H7 (cell line): ENCODE measurements around the gene RBP2. TPM values are rescaled to one million over a fixed set of nuclear protein-coding genes. Genes with fewer than 3 reads are reported as not detected.

ENCODE experiments used
- DNase-seq: peaks from one replicate; pipeline ENCODE4 v3.0.0; 2012
- H3K27me3 ChIP-seq: 2 replicates; pipeline ENCODE4 v1.6.0; 2011; ENCODE audit warnings: mild to moderate bottlenecking, low read length; ENCODE audit not compliant: control insufficient read depth, insufficient read depth
- H3K36me3 ChIP-seq: replicated peaks from 2 replicates; pipeline ENCODE4 v1.5.1; 2011; ENCODE audit warnings: low read length; ENCODE audit not compliant: control insufficient read depth, insufficient read depth
- H3K4me3 ChIP-seq: 2 replicates; pipeline ENCODE4 v1.5.1; 2011; ENCODE audit warnings: low read depth, mild to moderate bottlenecking, control low read depth, low read length, moderate library complexity; ENCODE audit not compliant: insufficient read depth
- total RNA-seq: library from RNA; depleted of rRNA; stranded (reverse); fragments of >200 nt; shearing (Covaris generic); gene quantifications from 2 replicates; pipeline ENCODE4 v1.2.3, GENCODE V29; 2014; rRNA removed

Gene RBP2
- total RNA-seq = not detected in 2 replicates

- Histone ChIP-seq H3K36me3 (no peaks in the 10 kb centered on the region), H3K4me3 (no peak within 1 kb of the TSS), H3K27me3 (no peaks in the 10 kb centered on the region)
- DNase-seq = no peak
Measured at GRCh38 chr3:139476348-139476747, at the start of gene RBP2. TSS of gene RBP2 (minus strand) at chr3:139476516. CDS start at chr3:139476459, 57 bp downstream.

- Histone ChIP-seq H3K4me3 (no peak overlapping the region), H3K27me3 (peaks cover 3% of the 10 kb centered on the region; the same call in 1 of the 2 replicates), H3K36me3 (no peaks in the 10 kb centered on the region; the same call in 1 of the 2 replicates)
- DNase-seq = no peak
Measured at GRCh38 chr3:139524841-139525636, 48.7 kb upstream of the RBP2 start.

DNA sequence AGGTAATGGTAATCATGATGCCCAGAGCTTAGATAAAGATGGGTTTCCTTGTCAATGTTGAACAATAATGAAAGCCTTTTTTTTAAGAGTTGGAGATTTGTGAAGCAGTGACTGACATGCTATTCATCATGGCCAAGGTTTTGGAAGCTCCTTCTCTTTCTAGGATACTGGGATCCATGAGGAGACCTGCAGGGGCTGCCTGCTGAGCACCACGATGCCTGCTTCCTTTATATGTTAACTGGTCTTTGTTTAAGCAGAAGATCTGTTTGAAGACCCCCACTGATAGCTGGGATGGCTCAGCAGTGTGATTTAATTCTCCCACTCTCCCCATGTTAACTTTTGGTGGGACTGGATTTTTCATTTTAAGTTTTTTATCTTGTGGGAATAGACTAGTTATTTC is 47.4 kb upstream of the RBP2 start:
- peaks cover 3% of the 10 kb centered on the region; the same call in 1 of the 2 replicates for H3K27me3 ChIP-seq
- H3K4me3 ChIP-seq = no peak overlapping the region
- peak; percentile 46 for DNase-seq
- H3K36me3 ChIP-seq = no peaks in the 10 kb centered on the region; the same call in 1 of the 2 replicates

DNA sequence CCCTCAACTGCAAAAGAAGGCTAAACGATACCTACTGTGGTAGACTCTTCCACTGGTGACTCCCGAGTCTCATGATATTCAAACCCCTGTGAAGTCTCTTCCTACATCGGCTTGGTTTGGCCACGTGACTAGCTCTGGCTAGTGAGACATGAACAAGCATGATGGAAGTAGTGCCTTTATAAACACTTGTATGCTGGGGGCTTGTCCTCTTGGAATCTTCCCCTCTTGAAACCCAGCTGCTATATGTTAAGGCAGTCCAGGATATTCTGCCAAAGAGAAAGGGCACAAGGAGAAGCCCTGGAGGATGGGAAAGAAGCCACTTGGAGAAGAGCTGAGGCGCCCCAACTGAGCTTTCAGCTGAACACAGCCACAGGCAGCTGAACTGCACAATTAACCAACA is 46.9 kb upstream of the RBP2 start:
- no peaks in the 10 kb centered on the region; the same call in 1 of the 2 replicates for H3K36me3 ChIP-seq
- peaks cover 3% of the 10 kb centered on the region; the same call in 1 of the 2 replicates for H3K27me3 ChIP-seq
- DNase-seq = no peak
- H3K4me3 ChIP-seq = no peak overlapping the region

- DNase-seq = peak; percentile 57
- Histone ChIP-seq H3K4me3 (no peak overlapping the region), H3K36me3 (no peaks in the 10 kb centered on the region; the same call in 1 of the 2 replicates), H3K27me3 (peaks cover 3% of the 10 kb centered on the region; the same call in 1 of the 2 replicates)
Measured at GRCh38 chr3:139522421-139522820, 46.1 kb upstream of the RBP2 start.

DNA sequence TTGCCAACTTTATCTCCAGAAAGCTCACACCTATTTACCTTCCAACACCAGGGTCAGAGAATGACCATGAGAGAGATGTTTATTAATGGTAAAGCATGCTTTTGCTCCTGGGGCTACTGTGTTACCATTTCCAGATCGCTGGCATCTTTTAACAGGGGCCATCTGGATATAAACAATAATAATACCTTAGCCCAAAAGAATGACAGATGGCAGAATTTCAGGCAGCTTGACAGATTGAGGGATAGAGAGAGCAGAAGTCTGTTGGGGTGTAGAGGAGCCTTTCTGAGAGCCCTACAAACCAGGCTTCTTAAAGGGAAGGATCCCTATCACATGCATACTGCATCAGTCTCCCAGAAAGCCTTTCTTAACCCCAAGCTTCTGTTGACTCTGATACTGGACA is 45.5 kb upstream of the RBP2 start:
- no peak for DNase-seq
- H3K4me3 ChIP-seq = no peak overlapping the region
- no peaks in the 10 kb centered on the region; the same call in 1 of the 2 replicates for H3K36me3 ChIP-seq
- peaks cover 3% of the 10 kb centered on the region; the same call in 1 of the 2 replicates for H3K27me3 ChIP-seq

DNA sequence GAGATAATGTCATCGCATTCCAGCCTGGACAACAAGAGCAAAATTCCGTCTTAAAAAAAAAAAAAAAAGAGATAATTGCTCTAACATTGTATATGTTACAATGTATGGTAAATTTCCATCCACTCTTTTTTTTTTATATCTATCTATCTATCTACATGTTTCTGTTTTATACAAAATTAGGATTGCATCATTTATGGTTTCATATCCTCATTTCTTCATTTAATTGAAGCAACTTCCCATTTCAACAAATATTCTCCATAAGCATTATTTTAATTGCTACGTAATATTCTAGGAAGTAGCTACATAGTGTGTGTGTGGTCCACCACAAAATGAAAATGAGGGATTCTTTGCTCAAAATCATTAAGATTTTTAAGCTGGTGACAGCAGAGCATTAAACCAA is 44.8 kb upstream of the RBP2 start:
- Histone ChIP-seq H3K36me3 (no peaks in the 10 kb centered on the region), H3K4me3 (no peak overlapping the region), H3K27me3 (peaks cover 3% of the 10 kb centered on the region; the same call in 1 of the 2 replicates)
- no peak for DNase-seq

GRCh38 chr3:139519998-139520737 is 43.9 kb upstream of the RBP2 start:
- peak; percentile 80 for DNase-seq
- peaks cover 3% of the 10 kb centered on the region; the same call in 1 of the 2 replicates for H3K27me3 ChIP-seq
- H3K4me3 ChIP-seq = no peak overlapping the region
- no peaks in the 10 kb centered on the region for H3K36me3 ChIP-seq

GRCh38 chr3:139518926-139519842 is 42.9 kb upstream of the RBP2 start:
- Histone ChIP-seq H3K36me3 (no peaks in the 10 kb centered on the region), H3K4me3 (no peak overlapping the region), H3K27me3 (no peaks in the 10 kb centered on the region)
- no peak for DNase-seq

- no peak overlapping the region for H3K4me3 ChIP-seq
- no peaks in the 10 kb centered on the region for H3K27me3 ChIP-seq
- H3K36me3 ChIP-seq = no peaks in the 10 kb centered on the region
- no peak for DNase-seq
Measured at GRCh38 chr3:139518306-139518705, 42.0 kb upstream of the RBP2 start.

- DNase-seq = no peak
- Histone ChIP-seq H3K4me3 (no peak overlapping the region), H3K27me3 (no peaks in the 10 kb centered on the region), H3K36me3 (no peaks in the 10 kb centered on the region)
Measured at GRCh38 chr3:139517321-139518065, 41.2 kb upstream of the RBP2 start.

GRCh38 chr3:139514741-139515140 is 38.4 kb upstream of the RBP2 start:
- Histone ChIP-seq H3K4me3 (no peak overlapping the region), H3K36me3 (no peaks in the 10 kb centered on the region), H3K27me3 (no peaks in the 10 kb centered on the region)
- DNase-seq = no peak

DNA sequence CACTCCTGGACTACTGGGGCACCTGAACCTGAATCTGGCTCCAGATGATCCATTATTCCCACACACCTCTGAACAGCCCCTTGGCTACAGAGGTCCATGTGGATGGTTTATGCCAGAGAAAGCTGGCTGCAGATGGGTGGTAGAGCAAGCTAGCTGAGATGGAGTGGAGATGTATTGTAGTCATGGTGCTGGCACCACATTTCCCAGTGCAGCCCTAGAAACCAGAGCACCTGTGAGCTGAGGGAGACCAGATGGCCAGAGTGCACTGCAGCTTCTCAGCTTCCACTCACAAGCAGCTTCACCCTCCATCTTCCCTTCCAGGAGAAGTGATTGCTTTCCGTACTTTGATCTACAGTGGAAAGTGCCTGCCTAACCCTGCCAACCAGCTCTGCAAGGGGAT is 33.3 kb upstream of the RBP2 start:
- no peak for DNase-seq
- no peaks in the 10 kb centered on the region for H3K27me3 ChIP-seq
- no peak overlapping the region for H3K4me3 ChIP-seq
- no peaks in the 10 kb centered on the region for H3K36me3 ChIP-seq
